Measurements from ENCODE around the gene STPG1.

DNA sequence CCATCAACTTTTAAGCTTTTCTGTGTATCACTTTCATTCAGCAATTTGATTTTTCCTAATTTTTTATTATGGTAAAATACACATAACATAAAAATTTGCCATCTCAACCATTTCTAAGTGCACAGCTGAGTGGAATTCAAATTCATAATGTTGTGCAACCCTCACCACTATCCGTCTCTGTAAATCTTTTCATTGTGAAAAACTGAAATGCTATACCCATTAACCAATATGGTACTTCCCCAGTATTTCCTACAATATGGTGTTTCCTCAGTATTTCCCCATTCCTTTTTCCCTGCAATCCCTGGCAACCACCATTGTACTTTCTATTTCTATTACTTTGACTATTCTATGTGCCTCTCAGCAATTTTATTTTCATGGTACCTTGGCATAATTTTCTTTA lies 6.8 kb downstream of the STPG1 start:
- TF ChIP-seq, protein P1, sequence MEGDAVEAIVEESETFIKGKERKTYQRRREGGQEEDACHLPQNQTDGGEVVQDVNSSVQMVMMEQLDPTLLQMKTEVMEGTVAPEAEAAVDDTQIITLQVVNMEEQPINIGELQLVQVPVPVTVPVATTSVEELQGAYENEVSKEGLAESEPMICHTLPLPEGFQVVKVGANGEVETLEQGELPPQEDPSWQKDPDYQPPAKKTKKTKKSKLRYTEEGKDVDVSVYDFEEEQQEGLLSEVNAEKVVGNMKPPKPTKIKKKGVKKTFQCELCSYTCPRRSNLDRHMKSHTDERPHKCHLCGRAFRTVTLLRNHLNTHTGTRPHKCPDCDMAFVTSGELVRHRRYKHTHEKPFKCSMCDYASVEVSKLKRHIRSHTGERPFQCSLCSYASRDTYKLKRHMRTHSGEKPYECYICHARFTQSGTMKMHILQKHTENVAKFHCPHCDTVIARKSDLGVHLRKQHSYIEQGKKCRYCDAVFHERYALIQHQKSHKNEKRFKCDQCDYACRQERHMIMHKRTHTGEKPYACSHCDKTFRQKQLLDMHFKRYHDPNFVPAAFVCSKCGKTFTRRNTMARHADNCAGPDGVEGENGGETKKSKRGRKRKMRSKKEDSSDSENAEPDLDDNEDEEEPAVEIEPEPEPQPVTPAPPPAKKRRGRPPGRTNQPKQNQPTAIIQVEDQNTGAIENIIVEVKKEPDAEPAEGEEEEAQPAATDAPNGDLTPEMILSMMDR (IDR thresholded peaks at IDR 0.05) = no peak
- TF ChIP-seq EP300 (IDR thresholded peaks at IDR 0.05) (no peak), POLR2A (IDR thresholded peaks at IDR 0.05) (no peak)

Measured in upper lobe of left lung (tissue), 4 donors.